ENCODE data around the gene KIAA0319L. TPM values are rescaled to one million over a fixed set of nuclear protein-coding genes. Genes with fewer than 3 reads are reported as not detected.
"Not testable (repeated sequence)": the region's sequence is repeated elsewhere in the genome, so short reads cannot be mapped to it uniquely, and the experiment has no call there.

KIAA0319L gene
- total RNA-seq, 2 donors from 2014 or later: 109 to 124 TPM

DNA sequence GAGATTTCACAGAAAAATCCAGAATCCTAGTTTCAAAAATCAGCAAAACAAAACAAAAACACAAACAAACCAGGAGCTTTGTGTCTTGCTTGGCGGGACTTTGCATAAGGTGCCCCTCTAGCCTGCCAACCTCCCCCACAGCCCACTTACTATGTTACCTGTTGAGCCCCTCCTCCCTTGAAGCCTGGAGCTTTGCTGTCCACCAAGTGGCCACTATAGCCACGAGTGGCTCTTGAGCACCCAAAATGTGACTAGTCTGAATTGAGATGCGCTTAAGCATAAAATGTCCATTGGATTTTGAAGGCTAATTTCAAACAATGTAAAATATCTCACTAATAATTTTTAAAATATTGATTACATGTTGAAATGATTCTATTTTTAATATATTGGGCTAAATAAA is 28.1 kb upstream of the KIAA0319L start:
- Histone ChIP-seq H3K27ac (no peak overlapping the region), H3K9me3 (no peaks in the 10 kb centered on the region), H3K27me3 (replicated peaks; ENCODE audit: insufficient read depth) (no peaks in the 10 kb centered on the region), H3K36me3 (no peaks in the 10 kb centered on the region), H3K4me3 (no peak overlapping the region), H3K4me1 (replicated peaks) (no peaks in the 10 kb centered on the region)
- 93% methylated on average over 3 of the region's 3 CpGs for WGBS
- DNase-seq (ENCODE audit: low spot score): no peak
- TF ChIP-seq POLR2AphosphoS5 (IDR thresholded peaks at IDR 0.05): no peak
- TF ChIP-seq, protein P1, sequence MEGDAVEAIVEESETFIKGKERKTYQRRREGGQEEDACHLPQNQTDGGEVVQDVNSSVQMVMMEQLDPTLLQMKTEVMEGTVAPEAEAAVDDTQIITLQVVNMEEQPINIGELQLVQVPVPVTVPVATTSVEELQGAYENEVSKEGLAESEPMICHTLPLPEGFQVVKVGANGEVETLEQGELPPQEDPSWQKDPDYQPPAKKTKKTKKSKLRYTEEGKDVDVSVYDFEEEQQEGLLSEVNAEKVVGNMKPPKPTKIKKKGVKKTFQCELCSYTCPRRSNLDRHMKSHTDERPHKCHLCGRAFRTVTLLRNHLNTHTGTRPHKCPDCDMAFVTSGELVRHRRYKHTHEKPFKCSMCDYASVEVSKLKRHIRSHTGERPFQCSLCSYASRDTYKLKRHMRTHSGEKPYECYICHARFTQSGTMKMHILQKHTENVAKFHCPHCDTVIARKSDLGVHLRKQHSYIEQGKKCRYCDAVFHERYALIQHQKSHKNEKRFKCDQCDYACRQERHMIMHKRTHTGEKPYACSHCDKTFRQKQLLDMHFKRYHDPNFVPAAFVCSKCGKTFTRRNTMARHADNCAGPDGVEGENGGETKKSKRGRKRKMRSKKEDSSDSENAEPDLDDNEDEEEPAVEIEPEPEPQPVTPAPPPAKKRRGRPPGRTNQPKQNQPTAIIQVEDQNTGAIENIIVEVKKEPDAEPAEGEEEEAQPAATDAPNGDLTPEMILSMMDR (IDR thresholded peaks at IDR 0.05): no peak
- TF ChIP-seq POLR2A (IDR thresholded peaks at IDR 0.05): no peak
- intact Hi-C loops (cut with DNase I): no loop called here

- H3K27ac ChIP-seq; DNase-seq (ENCODE audit: low spot score); H3K27me3 ChIP-seq (replicated peaks; ENCODE audit: insufficient read depth); H3K36me3 ChIP-seq; intact Hi-C loops (cut with DNase I); H3K4me1 ChIP-seq (replicated peaks); H3K9me3 ChIP-seq; H3K4me3 ChIP-seq: not testable (repeated sequence)
- WGBS: 97% methylated on average over 9 of the region's 9 CpGs
Measured at GRCh38 chr1:35581621-35582020, 24.4 kb upstream of the KIAA0319L start.

DNA sequence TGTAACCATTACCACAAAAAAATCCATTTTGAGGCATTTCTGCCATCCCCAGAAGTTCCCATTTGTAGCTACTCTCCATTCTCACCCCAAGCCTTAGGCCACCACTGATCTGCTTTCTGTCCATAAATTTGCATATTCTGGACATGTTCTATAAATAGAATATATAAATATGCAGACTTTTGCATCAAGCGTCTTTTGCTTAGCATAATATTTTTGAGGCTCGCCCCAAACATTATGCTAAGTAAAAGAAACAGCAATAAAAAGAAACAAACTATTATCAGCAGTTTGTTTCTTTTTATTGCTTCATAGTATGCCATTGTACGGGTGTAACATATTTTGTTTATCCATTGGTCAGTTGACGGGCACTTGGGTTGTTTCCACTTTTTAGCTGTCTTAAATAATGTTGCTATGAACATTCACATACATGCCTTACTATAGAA is 23.8 kb upstream of the KIAA0319L start:
- intact Hi-C loops (cut with DNase I): no loop called here
- H3K4me1 ChIP-seq (replicated peaks): no peaks in the 10 kb centered on the region
- DNase-seq (ENCODE audit: low spot score): no peak
- TF ChIP-seq, protein P1 (IDR thresholded peaks at IDR 0.05): no peak
- no peak for TF ChIP-seq POLR2A (IDR thresholded peaks at IDR 0.05)
- WGBS: 71% methylated on average over 4 of the region's 4 CpGs
- no peaks in the 10 kb centered on the region for H3K27me3 ChIP-seq (replicated peaks; ENCODE audit: insufficient read depth)
- no peak overlapping the region for H3K4me3 ChIP-seq
- H3K36me3 ChIP-seq: no peaks in the 10 kb centered on the region
- no peaks in the 10 kb centered on the region for H3K9me3 ChIP-seq
- H3K27ac ChIP-seq: no peak overlapping the region

- Histone ChIP-seq H3K4me3 (peak overlapping the region; percentile 16), H3K36me3 (no peaks in the 10 kb centered on the region), H3K9me3 (no peaks in the 10 kb centered on the region), H3K27me3 (replicated peaks; ENCODE audit: insufficient read depth) (no peaks in the 10 kb centered on the region), H3K4me1 (replicated peaks) (peaks cover 7% of the 10 kb centered on the region), H3K27ac (no peak overlapping the region)
- TF ChIP-seq POLR2A (IDR thresholded peaks at IDR 0.05) (no peak), POLR2AphosphoS5 (IDR thresholded peaks at IDR 0.05) (no peak)
- TF ChIP-seq, protein P1 (IDR thresholded peaks at IDR 0.05): no peak
- intact Hi-C loops (cut with DNase I): no loop called here
- DNase-seq (ENCODE audit: low spot score): no peak
- 14% methylated on average over 63 of the region's 70 CpGs for WGBS
Measured at GRCh38 chr1:35577071-35577998, 20.1 kb upstream of the KIAA0319L start.

DNA sequence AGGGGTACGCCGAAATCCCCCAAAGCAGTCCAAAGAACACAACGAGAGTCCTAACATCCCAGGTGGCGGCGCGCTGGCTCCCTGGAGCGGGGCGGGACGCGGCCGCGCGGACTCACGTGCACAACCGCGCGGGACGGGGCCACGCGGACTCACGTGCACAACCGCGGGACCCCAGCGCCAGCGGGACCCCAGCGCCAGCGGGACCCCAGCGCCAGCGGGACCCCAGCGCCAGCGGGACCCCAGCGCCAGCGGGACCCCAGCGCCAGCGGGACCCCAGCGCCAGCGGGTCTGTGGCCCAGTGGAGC is 19.5 kb upstream of the KIAA0319L start:
- H3K36me3 ChIP-seq; H3K27ac ChIP-seq; intact Hi-C loops (cut with DNase I); H3K4me1 ChIP-seq (replicated peaks); H3K9me3 ChIP-seq; H3K27me3 ChIP-seq (replicated peaks; ENCODE audit: insufficient read depth); DNase-seq (ENCODE audit: low spot score): not testable (repeated sequence)
- peak overlapping the region in 1 of 2 donors; percentile 16 for H3K4me3 ChIP-seq
- whole genome bisulfite sequencing: 43% methylated on average over 13 of the region's 37 CpGs

All from prostate gland (tissue), 2 donors.